ENCODE measurements around the gene SKAP2.

DNA sequence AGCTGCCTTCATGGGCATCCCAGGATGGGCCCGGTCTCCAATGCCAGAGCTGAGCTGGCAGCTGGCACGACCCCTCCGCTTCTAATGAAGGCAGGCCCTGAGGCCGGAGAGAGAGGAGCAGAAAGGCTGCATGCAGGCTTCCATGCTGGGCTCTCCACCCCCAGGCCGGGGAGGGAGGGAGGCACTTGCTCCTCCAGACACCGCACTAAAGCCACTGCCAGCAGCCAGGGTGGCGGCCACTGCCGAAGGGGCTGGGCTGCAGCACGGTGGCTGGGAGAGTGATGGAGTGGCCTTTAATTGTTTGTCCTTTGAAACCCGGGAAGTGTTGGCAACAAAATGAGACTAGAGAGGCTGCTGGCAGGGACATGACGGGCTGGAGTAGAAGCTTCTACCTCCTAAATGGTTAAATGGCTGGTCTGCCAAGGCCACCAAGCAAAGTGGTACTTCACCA lies 236.5 kb downstream of the SKAP2 start:
- TF ChIP-seq, protein P1, sequence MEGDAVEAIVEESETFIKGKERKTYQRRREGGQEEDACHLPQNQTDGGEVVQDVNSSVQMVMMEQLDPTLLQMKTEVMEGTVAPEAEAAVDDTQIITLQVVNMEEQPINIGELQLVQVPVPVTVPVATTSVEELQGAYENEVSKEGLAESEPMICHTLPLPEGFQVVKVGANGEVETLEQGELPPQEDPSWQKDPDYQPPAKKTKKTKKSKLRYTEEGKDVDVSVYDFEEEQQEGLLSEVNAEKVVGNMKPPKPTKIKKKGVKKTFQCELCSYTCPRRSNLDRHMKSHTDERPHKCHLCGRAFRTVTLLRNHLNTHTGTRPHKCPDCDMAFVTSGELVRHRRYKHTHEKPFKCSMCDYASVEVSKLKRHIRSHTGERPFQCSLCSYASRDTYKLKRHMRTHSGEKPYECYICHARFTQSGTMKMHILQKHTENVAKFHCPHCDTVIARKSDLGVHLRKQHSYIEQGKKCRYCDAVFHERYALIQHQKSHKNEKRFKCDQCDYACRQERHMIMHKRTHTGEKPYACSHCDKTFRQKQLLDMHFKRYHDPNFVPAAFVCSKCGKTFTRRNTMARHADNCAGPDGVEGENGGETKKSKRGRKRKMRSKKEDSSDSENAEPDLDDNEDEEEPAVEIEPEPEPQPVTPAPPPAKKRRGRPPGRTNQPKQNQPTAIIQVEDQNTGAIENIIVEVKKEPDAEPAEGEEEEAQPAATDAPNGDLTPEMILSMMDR (conservative IDR thresholded peaks at IDR 0.05 in 1 of 2, IDR thresholded peaks at IDR 0.05 in 1 of 2; ENCODE audit: low read depth in 1 of 2, low read length in 2 of 2), result no peak
- no peak for TF ChIP-seq EZH2 (IDR thresholded peaks at IDR 0.05; ENCODE audit: low read length, missing control alignments)

Data from fibroblast of lung (primary cell).